KOPT-K1 (cell line): ENCODE data around the gene CARNS1.
"Not testable (repeated sequence)": the region's sequence is repeated elsewhere in the genome, so short reads cannot be mapped to it uniquely, and the experiment has no call there.

ENCODE experiments used
- H3K27ac ChIP-seq: fragments of 200-600 bp; sonication (generic); 2 replicates; pipeline ENCODE4 v1.5.1; 2016; ENCODE audit warnings: antibody characterized with exemption, mild to moderate bottlenecking, low read depth, low read length; ENCODE audit not compliant: poor library complexity, severe bottlenecking
- H3K36me3 ChIP-seq: fragments of 200-600 bp; sonication (generic); 2 replicates; pipeline ENCODE4 v1.5.1; 2017; ENCODE audit warnings: antibody characterized with exemption, mild to moderate bottlenecking, low read length, moderate library complexity; ENCODE audit not compliant: insufficient read depth
- H3K9me3 ChIP-seq: fragments of 200-600 bp; sonication (generic); 2 replicates; pipeline ENCODE4 v1.5.1; 2017; ENCODE audit warnings: antibody characterized with exemption, low read length, mild to moderate bottlenecking; ENCODE audit not compliant: insufficient read depth, poor library complexity, severe bottlenecking

Gene CARNS1

DNA sequence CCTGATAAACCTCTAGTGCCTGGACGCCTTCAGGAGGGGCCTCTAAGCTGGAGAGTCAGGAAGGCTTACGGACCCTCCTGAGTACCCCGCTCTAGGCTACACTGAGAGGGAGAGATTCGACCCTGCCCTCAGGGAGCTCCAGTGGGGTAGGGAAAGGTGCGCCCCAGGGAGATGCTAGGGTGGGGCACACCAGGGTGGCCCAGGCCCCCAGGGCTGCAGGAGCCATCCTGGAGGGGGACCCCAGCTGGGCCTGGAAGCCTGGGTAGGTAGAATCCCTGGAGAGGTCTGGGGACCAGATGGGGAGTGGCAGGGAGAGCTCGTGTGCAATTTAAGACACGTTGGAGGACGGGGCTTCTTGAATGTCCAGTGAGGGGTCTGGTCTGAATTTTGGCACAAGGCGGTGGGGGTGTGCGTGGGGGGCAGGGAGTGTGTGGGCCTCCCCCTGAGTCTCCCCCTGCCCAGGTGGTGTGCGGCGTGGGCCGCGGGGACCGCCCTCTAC is 4.7 kb downstream of the CARNS1 start:
- peak overlapping the region; percentile 91 for H3K27ac ChIP-seq
- H3K36me3 ChIP-seq = no peaks in the 10 kb centered on the region
- no peaks in the 10 kb centered on the region for H3K9me3 ChIP-seq

DNA sequence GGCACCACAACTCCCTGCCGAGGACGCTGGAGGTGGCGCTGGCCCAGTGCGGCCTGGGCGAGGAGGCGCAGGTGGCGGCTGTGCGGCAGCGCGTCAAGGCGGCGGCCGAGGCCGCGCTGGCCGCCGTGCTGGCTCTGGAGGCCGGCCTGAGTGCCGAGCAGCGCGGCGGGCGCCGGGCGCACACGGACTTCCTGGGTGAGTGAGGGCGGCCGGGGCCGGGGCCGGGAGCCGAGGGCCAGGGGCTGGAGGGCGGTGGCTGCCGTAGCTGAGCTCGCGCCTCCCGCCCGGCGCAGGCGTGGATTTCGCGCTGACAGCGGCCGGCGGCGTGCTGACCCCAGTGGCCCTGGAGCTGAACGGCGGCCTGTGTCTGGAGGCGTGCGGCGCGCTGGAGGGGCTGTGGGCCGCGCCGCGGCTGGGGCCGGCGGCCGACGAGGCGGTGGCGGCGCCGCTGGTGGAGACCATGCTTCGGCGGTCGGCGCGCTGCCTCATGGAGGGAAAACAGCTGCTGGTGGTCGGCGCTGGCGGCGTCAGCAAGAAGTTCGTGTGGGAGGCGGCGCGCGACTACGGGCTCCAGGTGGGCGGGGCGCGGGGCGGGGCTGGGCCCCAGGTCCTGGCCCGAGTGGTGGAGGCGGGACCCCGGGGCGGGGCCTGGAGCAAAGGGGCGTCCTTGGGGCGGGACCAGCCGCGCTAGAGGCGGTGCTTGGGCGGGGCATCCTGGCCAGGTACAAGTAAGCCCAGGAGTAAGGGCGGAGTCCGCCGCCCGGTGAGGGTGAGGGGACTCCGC is 5.4 kb downstream of the CARNS1 start:
- peak overlapping the region; percentile 91 for H3K27ac ChIP-seq
- no peaks in the 10 kb centered on the region for H3K9me3 ChIP-seq
- no peaks in the 10 kb centered on the region for H3K36me3 ChIP-seq

DNA sequence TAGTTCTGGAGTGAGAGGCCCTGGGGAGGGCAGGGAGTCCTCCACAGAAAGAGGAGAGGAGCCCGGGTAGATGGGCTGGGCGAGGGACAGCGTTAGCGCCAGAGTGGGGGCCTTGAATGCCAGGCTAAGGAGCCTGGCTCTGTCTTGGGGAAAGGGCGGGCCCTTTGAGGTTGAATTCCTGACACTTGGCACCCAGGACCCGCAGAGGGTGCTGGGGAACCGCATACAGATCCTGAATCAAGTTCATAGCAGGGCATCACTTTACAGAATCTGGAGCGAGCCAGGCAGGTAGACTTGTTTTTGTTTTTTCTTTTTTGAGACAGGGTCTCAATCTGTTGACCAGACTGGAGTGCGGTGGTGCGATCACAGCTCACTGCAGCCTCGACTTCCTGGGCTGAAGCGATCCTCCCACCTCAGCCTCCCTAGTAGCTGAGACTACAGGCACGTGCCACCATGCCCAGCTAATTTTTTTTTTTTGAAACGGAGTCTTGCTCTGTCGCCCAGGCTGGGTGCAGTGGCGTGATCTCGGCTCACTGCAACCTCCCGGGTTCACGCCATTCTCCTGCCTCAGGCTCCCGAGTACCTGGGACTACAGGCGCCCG is 6.1 kb downstream of the CARNS1 start:
- H3K9me3 ChIP-seq = no peaks in the 10 kb centered on the region
- peak overlapping the region; percentile 21 for H3K27ac ChIP-seq
- H3K36me3 ChIP-seq = no peaks in the 10 kb centered on the region

DNA sequence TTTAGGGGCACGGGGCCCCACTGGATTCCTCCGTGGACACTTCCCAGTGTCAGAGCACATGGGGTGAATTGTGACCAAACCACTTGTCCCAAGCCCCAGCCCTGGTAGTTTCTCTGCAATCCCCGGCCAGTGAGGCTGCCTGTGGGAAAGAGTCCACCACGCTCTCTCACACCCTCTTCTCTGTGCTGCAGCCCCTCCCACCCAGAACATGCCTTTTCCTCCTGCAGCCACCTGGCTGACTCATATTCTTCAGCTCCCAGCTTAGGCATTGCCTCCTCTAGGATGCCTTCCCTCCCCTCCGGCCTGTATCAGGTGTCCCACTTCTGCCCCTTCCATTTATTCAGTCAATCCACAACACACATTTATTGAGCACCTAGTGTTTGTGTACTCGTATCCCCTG is 7.4 kb downstream of the CARNS1 start:
- Histone ChIP-seq H3K27ac (peak overlapping the region; percentile 37), H3K36me3 (no peaks in the 10 kb centered on the region), H3K9me3 (no peaks in the 10 kb centered on the region)

DNA sequence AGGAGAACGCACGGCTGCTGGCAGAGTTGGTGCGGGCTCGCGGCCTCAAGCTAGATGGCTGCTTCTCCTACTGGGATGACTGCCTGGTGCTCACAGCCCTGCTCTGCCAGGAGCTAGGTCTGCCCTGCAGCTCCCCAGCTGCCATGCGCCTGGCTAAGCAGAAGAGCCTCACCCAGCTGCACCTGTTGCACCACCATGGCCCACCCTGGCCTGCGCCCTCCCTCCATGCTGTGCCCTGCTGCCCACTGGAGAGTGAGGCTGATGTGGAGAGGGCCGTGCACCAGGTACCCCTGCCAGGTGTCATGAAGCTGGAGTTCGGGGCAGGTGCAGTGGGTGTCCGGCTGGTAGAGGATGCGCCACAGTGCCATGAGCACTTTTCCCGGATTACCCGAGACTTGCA is 8.0 kb downstream of the CARNS1 start:
- peak overlapping the region; percentile 37 for H3K27ac ChIP-seq
- no peaks in the 10 kb centered on the region for H3K36me3 ChIP-seq

GRCh38 chr11:67423891-67424613 is 8.6 kb downstream of the CARNS1 start:
- Histone ChIP-seq H3K36me3 (no peaks in the 10 kb centered on the region), H3K27ac (no peak overlapping the region), H3K9me3 (no peaks in the 10 kb centered on the region)

More for the DNA sequence above, 8.0 kb downstream of the CARNS1 start:
- no peaks in the 10 kb centered on the region for H3K9me3 ChIP-seq

DNA sequence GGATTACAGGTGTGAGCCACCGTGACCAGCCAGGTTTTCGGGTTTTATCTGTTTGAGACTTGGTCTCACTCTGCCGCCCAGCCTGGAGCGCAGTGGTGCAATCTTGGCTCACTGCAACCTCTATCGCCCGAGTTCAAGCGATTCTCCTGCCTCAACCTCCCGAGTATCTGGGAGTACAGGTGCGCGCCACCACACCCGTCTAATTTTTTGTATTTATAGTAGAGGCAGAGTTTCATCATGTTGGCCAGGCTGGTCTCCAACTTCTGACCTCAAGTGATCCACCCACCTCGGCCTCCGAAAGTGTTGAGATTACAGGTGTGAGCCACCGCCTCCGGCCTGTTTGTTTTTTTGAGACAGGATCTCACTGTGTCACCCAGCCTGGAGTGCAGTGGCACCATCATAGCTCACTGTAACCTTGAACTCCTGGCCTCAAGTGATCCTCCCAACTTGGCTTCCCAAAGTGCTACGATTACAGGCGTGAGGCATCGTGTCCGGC is 11.9 kb downstream of the CARNS1 start:
- not testable (repeated sequence) for H3K9me3 ChIP-seq
- Histone ChIP-seq H3K36me3 (peaks cover 29% of the 10 kb centered on the region), H3K27ac (peak overlapping the region; percentile 83)

DNA sequence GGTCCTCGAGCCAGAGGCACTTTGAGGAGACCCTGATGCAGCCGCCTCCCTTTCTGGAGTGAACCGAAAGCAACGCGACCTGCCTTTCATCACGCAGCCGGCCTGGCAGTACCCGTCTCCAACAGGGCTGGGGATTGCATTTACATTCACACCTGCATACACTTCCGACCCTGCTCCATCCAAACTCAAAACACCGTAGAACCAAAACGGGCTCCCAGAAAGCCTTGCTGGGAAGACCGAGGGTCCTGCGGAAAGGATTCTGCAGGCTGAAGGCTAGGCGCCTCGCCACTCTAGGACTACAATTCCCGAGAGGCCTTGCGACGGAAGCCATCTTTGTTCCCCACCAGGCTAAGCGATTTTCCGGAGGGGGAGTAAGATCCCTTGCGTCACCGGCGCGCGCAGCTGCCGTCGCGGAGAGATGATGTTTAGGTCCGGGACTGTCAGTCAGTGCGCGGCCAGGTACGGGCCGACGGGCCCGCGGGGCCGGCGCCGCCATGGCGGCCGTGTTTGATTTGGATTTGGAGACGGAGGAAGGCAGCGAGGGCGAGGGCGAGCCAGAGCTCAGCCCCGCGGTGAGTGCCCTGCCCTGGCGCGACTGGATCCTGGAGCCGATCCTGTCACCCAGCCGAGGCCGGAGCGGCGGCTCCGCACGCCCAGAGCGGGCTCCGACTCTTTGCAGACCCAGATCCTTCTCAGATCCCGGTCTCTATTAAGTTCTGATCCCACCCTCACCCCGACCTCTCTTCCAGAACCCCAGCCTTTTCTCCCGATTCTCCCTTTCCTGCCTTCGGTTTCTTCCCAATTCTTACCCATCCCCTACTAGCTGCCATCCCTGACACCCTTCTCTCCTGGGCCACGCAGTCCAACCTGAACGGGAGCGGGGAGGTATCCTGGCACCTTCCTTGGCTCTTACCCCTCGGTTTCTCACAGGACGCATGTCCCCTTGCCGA is 12.8 kb downstream of the CARNS1 start, which contains the start of gene RPS6KB2:
Gene RPS6KB2, plus strand, starts transcription at position 443 of the 950 bp plus-strand sequence. Its CDS starts 52 bp downstream, at position 495.
- peaks cover 38% of the 10 kb centered on the region for H3K36me3 ChIP-seq
- peak within 1 kb of the TSS; percentile 83 for H3K27ac ChIP-seq
- H3K9me3 ChIP-seq = no peaks in the 10 kb centered on the region

- H3K36me3 ChIP-seq = peaks cover 46% of the 10 kb centered on the region
- H3K27ac ChIP-seq = peak overlapping the region; percentile 83
- H3K9me3 ChIP-seq = no peaks in the 10 kb centered on the region
Measured at GRCh38 chr11:67429038-67429668, 13.7 kb downstream of the CARNS1 start.

DNA sequence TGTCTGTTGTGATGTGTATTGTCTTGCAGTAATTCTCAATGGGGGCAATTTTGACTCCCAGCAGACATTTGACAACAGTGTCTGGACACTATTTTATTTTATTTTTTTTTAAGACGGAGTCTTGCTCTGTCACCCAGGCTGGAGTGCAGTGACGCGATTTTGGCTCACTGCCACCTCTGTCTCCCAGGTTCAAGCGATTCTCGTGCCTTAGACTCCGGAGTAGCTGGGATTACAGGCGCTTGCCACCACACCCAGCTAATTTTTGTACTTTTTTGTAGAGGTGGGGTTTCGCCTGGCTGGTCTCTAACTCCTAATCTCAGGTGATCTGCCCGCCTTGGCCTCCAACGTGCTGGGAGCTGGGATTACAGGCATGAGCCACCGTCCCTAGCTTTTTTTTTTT is 14.2 kb downstream of the CARNS1 start:
- H3K27ac ChIP-seq = no peak overlapping the region
- H3K36me3 ChIP-seq = peaks cover 52% of the 10 kb centered on the region
- no peaks in the 10 kb centered on the region for H3K9me3 ChIP-seq

DNA sequence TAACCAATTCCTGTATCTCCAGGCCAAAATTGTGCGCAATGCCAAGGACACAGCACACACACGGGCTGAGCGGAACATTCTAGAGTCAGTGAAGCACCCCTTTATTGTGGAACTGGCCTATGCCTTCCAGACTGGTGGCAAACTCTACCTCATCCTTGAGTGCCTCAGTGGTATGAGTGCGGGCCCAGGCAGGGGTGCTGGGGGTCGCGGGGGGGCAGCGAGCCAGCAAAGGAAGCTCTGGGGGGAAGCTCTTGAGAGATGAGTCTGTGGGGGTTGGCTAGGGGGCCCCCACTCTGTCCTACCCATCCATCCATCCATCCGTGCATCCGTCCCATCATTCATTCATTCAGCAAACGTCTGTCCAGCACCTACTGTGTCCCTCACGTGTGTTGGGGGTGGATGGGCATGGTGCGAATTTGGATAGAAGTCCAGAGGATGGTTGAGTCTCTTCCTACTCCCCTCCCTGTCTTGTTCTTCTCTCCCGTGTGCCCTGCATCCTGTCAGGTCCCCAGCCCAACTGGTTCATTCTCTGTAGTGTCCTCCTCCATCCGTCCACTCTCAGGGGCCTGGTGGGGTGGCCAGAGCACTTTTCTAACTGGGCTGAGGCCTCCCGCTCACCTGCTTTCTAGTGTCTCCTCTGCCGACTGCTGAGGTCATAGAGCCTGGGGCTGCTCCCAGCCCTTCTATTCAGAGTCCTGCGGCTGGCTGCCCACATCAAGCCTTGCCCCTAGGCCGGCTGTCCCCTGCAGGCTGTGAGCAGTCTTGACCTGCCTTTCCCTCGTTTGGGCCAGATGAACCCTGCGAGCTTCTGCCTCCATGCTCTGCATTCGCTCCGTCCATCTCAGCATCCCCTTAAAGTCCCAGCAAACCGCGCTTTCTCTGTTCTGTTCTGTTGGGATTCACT is 16.1 kb downstream of the CARNS1 start:
- Histone ChIP-seq H3K36me3 (peaks cover 69% of the 10 kb centered on the region), H3K9me3 (no peaks in the 10 kb centered on the region), H3K27ac (no peak overlapping the region)

DNA sequence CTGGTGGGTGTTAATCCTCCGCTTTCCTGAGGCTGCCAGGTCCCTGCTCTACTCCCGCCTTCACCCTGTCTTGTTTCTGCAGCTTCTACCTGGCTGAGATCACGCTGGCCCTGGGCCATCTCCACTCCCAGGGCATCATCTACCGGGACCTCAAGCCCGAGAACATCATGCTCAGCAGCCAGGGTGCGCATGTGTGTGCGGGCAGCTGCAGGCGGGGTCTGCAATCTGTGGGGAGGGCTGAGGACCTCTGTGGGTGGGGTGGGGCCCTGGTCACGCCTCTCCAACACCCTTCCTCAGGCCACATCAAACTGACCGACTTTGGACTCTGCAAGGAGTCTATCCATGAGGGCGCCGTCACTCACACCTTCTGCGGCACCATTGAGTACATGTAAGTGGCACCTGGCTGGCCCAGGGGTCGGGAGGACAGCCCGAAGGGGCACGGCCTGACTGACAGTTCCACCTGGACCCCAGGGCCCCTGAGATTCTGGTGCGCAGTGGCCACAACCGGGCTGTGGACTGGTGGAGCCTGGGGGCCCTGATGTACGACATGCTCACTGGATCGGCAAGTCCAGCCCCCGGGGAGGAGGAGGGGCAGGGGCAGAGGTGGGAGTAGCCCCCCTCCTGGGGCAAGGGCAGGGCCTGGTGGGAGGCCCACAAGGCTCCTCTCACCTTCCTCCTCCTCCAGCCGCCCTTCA is 17.3 kb downstream of the CARNS1 start:
- Histone ChIP-seq H3K27ac (peak overlapping the region; percentile 11), H3K36me3 (peaks cover 69% of the 10 kb centered on the region), H3K9me3 (no peaks in the 10 kb centered on the region)
